GM13976 (cell line): ENCODE results near the gene ANKRD31.
"Not testable (repeated sequence)": the region's sequence is repeated elsewhere in the genome, so short reads cannot be mapped to it uniquely, and the experiment has no call there.

Experiments
- DNase-seq: peaks from one replicate; pipeline ENCODE4 v3.0.0; 2012; ENCODE audit warnings: low spot score
- in situ Hi-C: fragments of 300-500 bp; cut with MboI; formaldehyde crosslinking; loops from one replicate; pipeline ENCODE4 v1.12.0; 2022; ENCODE audit warnings: low sequenced_read_pairs, mixed read lengths, inconsistent platforms; ENCODE audit not compliant: unreplicated experiment
- TF ChIP-seq, protein P1 (sequence below): IDR thresholded peaks from 2 replicates; pipeline ENCODE4 v1.5.1; 2012; ENCODE audit warnings: borderline replicate concordance, mild to moderate bottlenecking; ENCODE audit not compliant: insufficient read depth; ENCODE audit errors: extremely low read depth, missing control alignments, control extremely low read depth

Gene ANKRD31

DNA sequence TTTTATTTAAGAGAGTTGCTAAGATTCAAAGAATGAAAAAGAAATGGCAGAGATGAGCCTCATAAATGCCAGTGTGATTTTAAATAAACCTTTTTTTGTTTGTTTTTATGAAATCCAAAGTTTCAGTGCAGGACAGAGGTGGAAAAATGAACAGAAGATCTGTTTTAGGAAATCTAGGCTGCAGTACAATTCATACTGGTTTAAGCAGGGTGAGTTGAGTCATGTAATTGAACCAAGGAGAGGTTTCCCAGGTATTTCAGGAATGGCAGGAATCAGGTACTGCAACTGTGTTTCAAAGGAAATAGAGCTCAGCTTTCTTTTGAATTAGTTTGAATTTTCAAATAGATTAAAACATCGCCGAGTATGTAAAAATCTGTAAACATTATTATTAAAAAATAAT lies 3.0 kb upstream of the ANKRD31 start:
- in situ Hi-C loops: no loop called here
- no peak for DNase-seq
- TF ChIP-seq, protein P1, sequence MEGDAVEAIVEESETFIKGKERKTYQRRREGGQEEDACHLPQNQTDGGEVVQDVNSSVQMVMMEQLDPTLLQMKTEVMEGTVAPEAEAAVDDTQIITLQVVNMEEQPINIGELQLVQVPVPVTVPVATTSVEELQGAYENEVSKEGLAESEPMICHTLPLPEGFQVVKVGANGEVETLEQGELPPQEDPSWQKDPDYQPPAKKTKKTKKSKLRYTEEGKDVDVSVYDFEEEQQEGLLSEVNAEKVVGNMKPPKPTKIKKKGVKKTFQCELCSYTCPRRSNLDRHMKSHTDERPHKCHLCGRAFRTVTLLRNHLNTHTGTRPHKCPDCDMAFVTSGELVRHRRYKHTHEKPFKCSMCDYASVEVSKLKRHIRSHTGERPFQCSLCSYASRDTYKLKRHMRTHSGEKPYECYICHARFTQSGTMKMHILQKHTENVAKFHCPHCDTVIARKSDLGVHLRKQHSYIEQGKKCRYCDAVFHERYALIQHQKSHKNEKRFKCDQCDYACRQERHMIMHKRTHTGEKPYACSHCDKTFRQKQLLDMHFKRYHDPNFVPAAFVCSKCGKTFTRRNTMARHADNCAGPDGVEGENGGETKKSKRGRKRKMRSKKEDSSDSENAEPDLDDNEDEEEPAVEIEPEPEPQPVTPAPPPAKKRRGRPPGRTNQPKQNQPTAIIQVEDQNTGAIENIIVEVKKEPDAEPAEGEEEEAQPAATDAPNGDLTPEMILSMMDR: no peak

- TF ChIP-seq, protein P1: no peak
- in situ Hi-C loops: no loop called here
- no peak for DNase-seq
Measured at GRCh38 chr5:75235711-75236110, 967 bp downstream of the ANKRD31 start.

- no peak for DNase-seq
- in situ Hi-C loops: loop anchor here (5.0 kb wide), 1 partner anchor 453 kb away; no protein-coding TSS in a partner anchor
- TF ChIP-seq, protein P1: no peak
Measured at GRCh38 chr5:75234251-75234650, 2.4 kb downstream of the ANKRD31 start.

DNA sequence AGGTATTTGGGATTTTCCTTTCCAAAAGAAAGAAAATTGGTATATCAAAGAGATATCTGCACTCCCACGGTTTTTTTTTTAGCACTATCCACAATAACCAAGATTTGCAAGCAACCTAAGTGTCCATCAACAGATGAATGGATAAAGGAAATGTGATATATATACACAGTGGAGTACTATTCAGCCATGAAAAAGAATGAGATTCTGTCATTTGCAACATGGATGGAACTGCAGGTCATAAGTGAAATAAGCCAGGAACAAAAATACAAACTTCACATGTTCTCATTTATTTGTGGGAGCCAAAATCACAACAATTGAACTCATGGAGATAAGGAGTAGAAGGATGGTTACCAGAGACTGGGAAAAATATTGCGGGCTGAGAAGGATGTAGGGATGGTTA lies 9.8 kb downstream of the ANKRD31 start:
- in situ Hi-C loops: no loop called here
- TF ChIP-seq, protein P1: no peak

DNA sequence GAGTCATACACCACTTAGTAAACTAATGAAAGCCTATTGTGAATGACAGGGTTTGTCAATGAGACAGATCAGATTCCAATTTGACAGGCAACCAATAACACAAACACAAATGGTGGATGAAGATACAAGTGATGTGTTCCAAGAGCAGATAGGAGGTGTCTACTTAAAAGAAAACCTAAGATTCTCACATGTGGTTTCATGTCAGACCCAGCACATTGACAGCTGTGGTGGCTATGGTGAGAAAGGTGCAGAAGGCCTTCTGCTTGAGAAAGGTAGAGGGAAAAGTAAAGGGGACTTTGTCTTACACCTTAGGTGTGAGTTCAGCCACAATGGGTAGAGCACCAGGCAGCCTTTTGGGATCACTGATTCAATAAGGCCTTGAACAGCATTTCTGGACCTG lies 11.2 kb downstream of the ANKRD31 start:
- in situ Hi-C loops: no loop called here
- TF ChIP-seq, protein P1: no peak
- no peak for DNase-seq

More for the DNA sequence above, 9.8 kb downstream of the ANKRD31 start:
- no peak for DNase-seq

GRCh38 chr5:75220787-75221186 lies 15.9 kb downstream of the ANKRD31 start:
- in situ Hi-C loops, DNase-seq: not testable (repeated sequence)

GRCh38 chr5:75214928-75215327 lies 21.8 kb downstream of the ANKRD31 start:
- TF ChIP-seq, protein P1: no peak
- in situ Hi-C loops: no loop called here
- DNase-seq: no peak
